GM10248 (cell line): ENCODE measurements around the gene CNR2.

Experiments
- CTCF ChIA-PET: fragments of 300-600 bp; sonication (Branson Sonifier 250); formaldehyde crosslinking; extraction: SDS; loops from one replicate; lab custom pipeline; 2021; ENCODE audit warnings: antibody characterized with exemption; lab: Yijun Ruan, JAX
- POLR2A ChIA-PET: fragments of 350-650 bp; sonication (Branson Sonifier 250); formaldehyde crosslinking; extraction: SDS; loops from one replicate; lab custom pipeline; 2020; ENCODE audit warnings: antibody characterized with exemption; lab: Yijun Ruan, JAX
- DNase-seq: peaks from one replicate; pipeline ENCODE4 v3.0.0; 2012; ENCODE audit errors: extremely low spot score
- CTCF ChIP-seq: IDR thresholded peaks from 2 replicates; pipeline ENCODE4 v1.5.1; 2012; ENCODE audit warnings: mild to moderate bottlenecking, low read depth; ENCODE audit errors: extremely low read depth, missing control alignments, control extremely low read depth

Gene CNR2

GRCh38 chr1:23930270-23930669, 17.1 kb upstream of the CNR2 start:
- DNase-seq: no peak
- ChIA-PET CTCF (interaction anchor here (1.4 to 6.3 kb wide), 6 partner anchors 14 to 918 kb away, joined by 3 to 37 read pairs (median 6); no protein-coding TSS in a partner anchor), POLR2A (no interaction called here)
- TF ChIP-seq CTCF: no peak

GRCh38 chr1:23928789-23929188, 15.6 kb upstream of the CNR2 start:
- POLR2A ChIA-PET: no interaction called here
- CTCF ChIA-PET: interaction anchor here (0.7 to 6.3 kb wide), 5 partner anchors 12 to 463 kb away, joined by 3 to 37 read pairs (median 3); no protein-coding TSS in a partner anchor
- no peak for TF ChIP-seq CTCF
- no peak for DNase-seq

GRCh38 chr1:23927097-23927496, 13.9 kb upstream of the CNR2 start:
- no peak for DNase-seq
- CTCF ChIA-PET: interaction anchor here (0.8 to 6.3 kb wide), 2 partner anchors 10 to 28 kb away, joined by 3 to 37 read pairs; no protein-coding TSS in a partner anchor
- TF ChIP-seq CTCF: no peak
- POLR2A ChIA-PET: no interaction called here

GRCh38 chr1:23925279-23925678, 12.1 kb upstream of the CNR2 start:
- TF ChIP-seq CTCF: no peak
- DNase-seq: no peak
- CTCF ChIA-PET: interaction anchor here (0.9 to 1.9 kb wide), 3 partner anchors 9 to 115 kb away, joined by 3 to 8 read pairs (median 6); no protein-coding TSS in a partner anchor
- POLR2A ChIA-PET: no interaction called here

- DNase-seq: no peak
- POLR2A ChIA-PET: no interaction called here
- CTCF ChIA-PET: interaction anchor here (1.3 to 1.9 kb wide), 3 partner anchors 8 to 114 kb away, joined by 3 to 8 read pairs (median 6); no protein-coding TSS in a partner anchor
- TF ChIP-seq CTCF: no peak
These were observed 11.4 kb upstream of the CNR2 start for GRCh38 chr1:23924601-23925000.

- TF ChIP-seq CTCF: no peak
- ChIA-PET POLR2A (no interaction called here), CTCF (interaction anchor here (1.2 to 1.9 kb wide), 3 partner anchors 10 to 113 kb away, joined by 3 to 6 read pairs (median 3); no protein-coding TSS in a partner anchor)
- no peak for DNase-seq
These were observed 10.7 kb upstream of the CNR2 start for GRCh38 chr1:23923592-23924499.
